HCT116 (cell line): ENCODE measurements around the gene FAM209B. TPM values are rescaled to one million over a fixed set of nuclear protein-coding genes. Genes with fewer than 3 reads are reported as not detected.
"Not testable (repeated sequence)": the region's sequence is repeated elsewhere in the genome, so short reads cannot be mapped to it uniquely, and the experiment has no call there.

Experiments
- ATAC-seq: fragments of 200-7000 bp; cut with Tn5 transposase; 2 replicates; pipeline ENCODE4 v1.9.1; 2020; ENCODE audit warnings: mild to moderate bottlenecking, moderate library complexity
- BruUV-seq: library from RNA; stranded (reverse); fragments of 400-500 nt; replicated peaks from 2 replicates; lab custom pipeline; 2021; lab: Mats Ljungman, UMichigan
- CTCF ChIA-PET: fragments of 300-600 bp; sonication (Branson Sonifier 250); formaldehyde crosslinking; loops from one replicate; lab custom pipeline; 2021; ENCODE audit warnings: antibody characterized with exemption; lab: Charles Lee
- POLR2A ChIA-PET: fragments of 300-600, 350-600 bp; sonication (Branson Sonifier 250); formaldehyde crosslinking; loops from one replicate; lab custom pipeline; 2021; ENCODE audit warnings: antibody characterized with exemption; lab: Charles Lee
- RAD21 ChIA-PET, 2 experiments: fragments of 300-600 bp; sonication (Branson Sonifier 250); formaldehyde crosslinking; loops; one replicate each; lab custom pipeline; 2023; ENCODE audit warnings: low total read pairs in 2 of 2; ENCODE audit not compliant: uncharacterized antibody in 2 of 2, unreplicated experiment in 2 of 2, low non-redundant PET in 1 of 2; lab: Charles Lee
- DNase-seq: peaks from one replicate; pipeline ENCODE4 v3.0.0-alpha.2; 2010; ENCODE audit warnings: low read depth, low spot score
- H2AFZ ChIP-seq: fragments of 200-600 bp; shearing (Covaris generic), sonication (generic); 2 replicates; pipeline ENCODE4 v1.6.1; 2017; ENCODE audit warnings: low read depth, mixed run types, mixed read lengths, antibody characterized with exemption, low read length; ENCODE audit not compliant: poor library complexity, severe bottlenecking
- H3K27ac ChIP-seq: 2 replicates; pipeline ENCODE4 v1.5.1; 2012; ENCODE audit warnings: low read depth, low read length
- H3K27me3 ChIP-seq: fragments of 200-600 bp; sonication (generic); 2 replicates; pipeline ENCODE4 v1.6.1; 2016; ENCODE audit warnings: mixed run types, low read length, mixed read lengths; ENCODE audit not compliant: insufficient read depth
- H3K36me3 ChIP-seq, 2 experiments: fragments of 200-500 bp in 1 of 2; fragments of 200-600 bp in 1 of 2; sonication (Bioruptor generic) in 1 of 2; sonication (generic) in 1 of 2; 2 replicates each; pipeline versions ENCODE4 v1.5.1 to v1.6.1; 2014 to 2016; ENCODE audit warnings: low read length in 2 of 2, inconsistent platforms in 1 of 2, mixed read lengths in 1 of 2, mixed run types in 1 of 2; ENCODE audit not compliant: insufficient read depth in 2 of 2, control insufficient read depth in 1 of 2
- H3K4me1 ChIP-seq, 2 experiments: fragments of 200-600 bp in 1 of 2; sonication (generic) in 1 of 2; 2 replicates each; pipeline versions ENCODE4 v1.5.1 to v1.6.1; 2012 to 2017; ENCODE audit warnings: low read length in 2 of 2, inconsistent platforms in 1 of 2, mild to moderate bottlenecking in 1 of 2, mixed read lengths in 1 of 2, mixed run types in 1 of 2, moderate library complexity in 1 of 2; ENCODE audit not compliant: insufficient read depth in 2 of 2, control insufficient read depth in 1 of 2
- H3K4me2 ChIP-seq: fragments of 200-600 bp; sonication (generic); 2 replicates; pipeline ENCODE4 v1.6.1; 2017; ENCODE audit warnings: mixed run types, low read length, mixed read lengths
- H3K4me3 ChIP-seq, 2 experiments: fragments of 200-600 bp in 1 of 2; sonication (generic) in 1 of 2; replicated peaks in 1 of 2; 2 replicates each; pipeline ENCODE4 v1.5.1; 2011 to 2016; ENCODE audit warnings: low read length in 2 of 2, control low read depth in 1 of 2, low read depth in 1 of 2, mild to moderate bottlenecking in 1 of 2, mixed read lengths in 1 of 2, mixed run types in 1 of 2
- H3K79me2 ChIP-seq: fragments of 200-600 bp; sonication (generic); 2 replicates; pipeline ENCODE4 v1.6.1; 2017; ENCODE audit warnings: mild to moderate bottlenecking, mixed run types, low read length, moderate library complexity, mixed read lengths; ENCODE audit not compliant: insufficient read depth
- H3K9ac ChIP-seq: fragments of 200-600 bp; sonication (generic); 2 replicates; pipeline ENCODE4 v1.6.1; 2016; ENCODE audit warnings: low read length, mixed read lengths
- H3K9me2 ChIP-seq: fragments of 200-600 bp; sonication (generic), shearing (Covaris generic); 2 replicates; pipeline ENCODE4 v1.6.1; 2017; ENCODE audit warnings: mixed run types, mild to moderate bottlenecking, moderate library complexity; ENCODE audit not compliant: insufficient read depth
- H3K9me3 ChIP-seq, 2 experiments: fragments of 200-500 bp in 1 of 2; fragments of 200-600 bp in 1 of 2; sonication (Bioruptor generic) in 1 of 2; sonication (generic) in 1 of 2; 2 replicates each; pipeline ENCODE4 v1.6.1; 2014 to 2017; ENCODE audit warnings: low read length in 2 of 2, mixed read lengths in 2 of 2, inconsistent platforms in 1 of 2, low read depth in 1 of 2, mild to moderate bottlenecking in 1 of 2, mixed run types in 1 of 2, moderate library complexity in 1 of 2; ENCODE audit not compliant: control insufficient read depth in 1 of 2, insufficient read depth in 1 of 2
- H4K20me1 ChIP-seq: fragments of 200-600 bp; sonication (generic), shearing (Covaris generic); 2 replicates; pipeline ENCODE4 v1.6.1; 2017; ENCODE audit warnings: mixed run types, mild to moderate bottlenecking, moderate library complexity; ENCODE audit not compliant: insufficient read depth
- ATF3 ChIP-seq: IDR thresholded peaks from 2 replicates; pipeline ENCODE4 v1.6.1; 2012
- EGR1 ChIP-seq: IDR thresholded peaks from 2 replicates; pipeline ENCODE4 v1.6.1; 2012; ENCODE audit warnings: low read depth
- ELF1 ChIP-seq: IDR thresholded peaks from 2 replicates; pipeline ENCODE4 v1.6.1; 2012; ENCODE audit warnings: low read depth, borderline replicate concordance
- SP1 ChIP-seq: IDR thresholded peaks from 2 replicates; pipeline ENCODE4 v1.6.1; 2012; ENCODE audit warnings: low read depth
- SRF ChIP-seq: IDR thresholded peaks from 2 replicates; pipeline ENCODE4 v1.6.1; 2012; ENCODE audit warnings: low read depth
- ZBTB33 ChIP-seq: IDR thresholded peaks from 2 replicates; pipeline ENCODE4 v1.6.1; 2011; ENCODE audit warnings: mild to moderate bottlenecking, low read length, moderate library complexity; ENCODE audit not compliant: insufficient replicate concordance; ENCODE audit errors: extremely low read depth
- ZFX ChIP-seq: fragments of 450-650 bp; IDR thresholded peaks from 2 replicates; pipeline ENCODE4 v1.6.1; 2017
- ZNF274 ChIP-seq: fragments of 200-500 bp; sonication (Bioruptor generic); IDR thresholded peaks from 2 replicates; pipeline ENCODE4 v1.6.1; 2014; ENCODE audit warnings: mild to moderate bottlenecking, low read depth, low read length, inconsistent platforms
- intact Hi-C: fragments of 100-400 bp; cut with micrococcal nuclease; formaldehyde crosslinking; loops from 2 replicates; pipeline ENCODE4 v1.10.0; 2022
- total RNA-seq: library from RNA; stranded (reverse); gene quantifications from one replicate; pipeline ENCODE4 v1.2.1, GENCODE V29; 2021; ENCODE audit not compliant: unreplicated experiment

The FAM209B gene
- total RNA-seq, 1 experiment from 2014 or later: not detected

DNA sequence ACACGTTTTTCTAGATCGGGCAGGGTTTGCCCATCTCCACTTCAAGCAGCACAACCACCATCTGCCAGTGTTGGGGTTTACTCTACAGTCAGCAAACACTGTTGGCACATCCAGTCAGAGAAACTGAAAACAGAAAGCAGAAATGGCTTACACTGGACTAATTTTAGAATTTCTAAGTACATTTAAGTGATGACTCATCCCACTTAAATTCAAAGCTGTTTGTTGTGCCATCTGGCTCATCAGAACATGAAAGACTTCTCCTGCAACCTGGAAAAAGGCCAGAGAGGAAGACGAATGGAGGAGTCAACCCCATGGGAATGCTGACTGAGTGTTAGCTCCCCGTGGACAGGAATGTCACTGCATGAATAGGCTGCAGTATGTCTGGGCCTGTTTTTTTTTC, 21.8 kb downstream of the FAM209B start (continued):
- TF ChIP-seq ZBTB33 (no peak), SP1 (peak; percentile 86), EGR1 (no peak), ELF1 (peak; percentile 28; the same call in 1 of the 2 replicates), SRF (peak; percentile 71; the same call in 1 of the 2 replicates), ZNF274 (no peak), ATF3 (peak; percentile 61; the same call in 1 of the 2 replicates), ZFX (no peak)

DNA sequence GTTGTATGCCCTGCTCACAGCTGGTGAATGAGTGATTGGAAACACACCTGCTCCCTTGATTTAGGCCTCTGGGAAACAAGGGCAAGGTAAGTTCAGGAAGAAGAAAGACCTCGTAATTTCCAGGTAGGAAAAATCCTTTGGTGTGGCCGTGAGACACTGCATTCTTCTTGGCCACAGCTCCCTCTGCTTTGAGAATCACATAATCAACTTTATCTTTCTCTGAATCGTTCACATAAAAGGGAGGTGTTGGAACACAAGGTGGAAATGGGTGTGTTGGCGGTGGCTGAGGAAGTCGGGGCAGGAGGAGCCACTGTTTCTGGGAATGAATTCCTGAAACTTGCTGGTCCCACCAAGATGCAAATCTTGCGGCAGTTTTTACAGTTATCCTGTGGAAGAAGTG, 25.9 kb downstream of the FAM209B start:
- intact Hi-C loops: no loop called here
- Histone ChIP-seq H3K9me3 (no peaks in the 10 kb centered on the region), H3K4me1 (peaks cover 22 to 45% of the 10 kb centered on the region in 2 experiments), H3K9me2 (no peaks in the 10 kb centered on the region), H4K20me1 (no peaks in the 10 kb centered on the region), H3K9ac (no peak overlapping the region), H2AFZ (peak overlapping the region; percentile 93), H3K36me3 (no peaks in the 10 kb centered on the region), H3K4me3 (no peak overlapping the region), H3K4me2 (peak overlapping the region; percentile 38), H3K79me2 (no peaks in the 10 kb centered on the region), H3K27ac (no peak overlapping the region), H3K27me3 (no peaks in the 10 kb centered on the region)
- DNase-seq: no peak
- ChIA-PET RAD21 (no interaction called here), POLR2A (no interaction called here), CTCF (no interaction called here)
- no TSS peak for BruUV-seq
- no peak for ATAC-seq
- TF ChIP-seq SP1 (peak; percentile 46; the same call in 1 of the 2 replicates), ATF3 (no peak)

- H3K4me2 ChIP-seq, ATAC-seq, H3K36me3 ChIP-seq, H3K9me2 ChIP-seq, H3K79me2 ChIP-seq, H4K20me1 ChIP-seq, POLR2A ChIA-PET, DNase-seq, H3K27me3 ChIP-seq, RAD21 ChIA-PET, H3K9me3 ChIP-seq, H3K9ac ChIP-seq, CTCF ChIA-PET, H3K4me3 ChIP-seq, H2AFZ ChIP-seq, intact Hi-C loops, BruUV-seq, H3K27ac ChIP-seq: not testable (repeated sequence)
- H3K4me1 ChIP-seq: peaks cover 17 to 31% of the 10 kb centered on the region in 2 experiments; a peak in 3 of 4 replicates
Observed at GRCh38 chr20:56564526-56564925, 31.5 kb downstream of the FAM209B start.
